Measurements from ENCODE around the gene ADAMTSL2.

ADAMTSL2 gene

DNA sequence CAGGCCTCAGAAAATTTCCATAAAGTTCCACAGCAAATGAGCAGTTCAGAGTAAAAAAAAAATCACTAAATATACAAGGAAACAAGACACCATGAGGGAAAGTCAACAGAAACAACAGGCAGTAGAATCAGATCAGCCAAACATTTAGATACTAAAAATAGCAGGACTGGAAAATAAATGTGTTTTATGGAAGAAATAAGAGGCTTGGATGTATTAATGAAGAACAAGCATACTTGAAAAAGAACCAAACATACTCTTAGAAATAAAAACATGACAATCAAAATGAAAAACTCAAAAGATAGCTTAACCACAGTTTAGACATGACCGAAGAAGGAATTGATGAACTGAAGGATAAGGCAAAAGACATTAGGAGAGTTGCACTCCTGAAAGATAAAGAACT, 32.4 kb upstream of the ADAMTSL2 start:
- DNase-seq: no peak

DNA sequence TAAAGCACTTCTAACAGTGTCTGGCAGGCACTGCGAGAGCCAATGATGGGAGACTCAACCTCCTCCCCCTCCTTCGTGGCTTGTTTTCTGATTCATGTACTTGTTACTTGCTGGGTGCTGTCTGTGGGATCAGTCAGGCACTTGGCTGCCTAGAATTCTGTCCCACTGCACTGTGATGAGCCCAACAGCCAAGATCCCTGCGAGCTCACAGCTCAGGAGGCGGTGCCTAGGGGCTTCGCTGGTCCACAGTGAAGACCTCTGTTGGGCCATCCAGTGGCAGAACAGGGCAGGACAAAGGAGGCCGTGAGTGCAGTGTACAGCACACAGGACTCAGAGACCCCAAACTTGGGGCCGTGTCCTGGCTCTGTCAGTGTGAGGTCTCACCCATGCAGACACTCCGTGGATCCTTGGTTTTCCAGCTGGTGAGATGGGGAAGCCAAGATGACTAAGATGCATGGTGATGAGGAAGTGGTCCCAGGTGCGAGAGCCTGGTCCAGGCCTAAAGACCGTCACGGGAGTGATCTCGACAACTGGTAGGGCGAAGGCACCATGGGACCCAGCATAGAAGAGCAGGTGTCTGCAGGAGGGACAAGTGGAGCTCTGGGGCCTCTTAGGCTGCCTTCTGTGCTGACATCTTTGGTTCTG, 29.2 kb upstream of the ADAMTSL2 start:
- DNase-seq: no peak

GRCh38 chr9:133505901-133506652, 28.4 kb upstream of the ADAMTSL2 start:
- DNase-seq: no peak

DNA sequence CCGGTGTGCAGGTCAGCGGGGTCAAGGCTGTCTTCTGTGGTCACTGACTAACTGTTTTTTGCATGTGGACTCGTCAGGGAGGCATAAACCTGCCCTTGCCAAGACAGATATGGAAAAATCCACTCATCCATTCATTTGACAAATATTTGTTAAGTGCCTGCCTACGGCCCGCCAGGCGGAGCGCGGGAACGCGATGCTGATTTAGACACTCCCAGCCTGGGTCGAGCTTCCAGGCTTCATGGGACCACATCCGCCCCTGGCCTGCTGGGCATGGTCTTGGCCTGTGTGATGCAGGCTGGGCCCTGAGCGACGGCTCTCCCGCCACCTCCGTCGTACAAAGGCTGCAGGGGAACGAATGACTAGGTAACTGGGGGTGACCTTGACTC, 27.9 kb upstream of the ADAMTSL2 start:
- no peak for DNase-seq

DNA sequence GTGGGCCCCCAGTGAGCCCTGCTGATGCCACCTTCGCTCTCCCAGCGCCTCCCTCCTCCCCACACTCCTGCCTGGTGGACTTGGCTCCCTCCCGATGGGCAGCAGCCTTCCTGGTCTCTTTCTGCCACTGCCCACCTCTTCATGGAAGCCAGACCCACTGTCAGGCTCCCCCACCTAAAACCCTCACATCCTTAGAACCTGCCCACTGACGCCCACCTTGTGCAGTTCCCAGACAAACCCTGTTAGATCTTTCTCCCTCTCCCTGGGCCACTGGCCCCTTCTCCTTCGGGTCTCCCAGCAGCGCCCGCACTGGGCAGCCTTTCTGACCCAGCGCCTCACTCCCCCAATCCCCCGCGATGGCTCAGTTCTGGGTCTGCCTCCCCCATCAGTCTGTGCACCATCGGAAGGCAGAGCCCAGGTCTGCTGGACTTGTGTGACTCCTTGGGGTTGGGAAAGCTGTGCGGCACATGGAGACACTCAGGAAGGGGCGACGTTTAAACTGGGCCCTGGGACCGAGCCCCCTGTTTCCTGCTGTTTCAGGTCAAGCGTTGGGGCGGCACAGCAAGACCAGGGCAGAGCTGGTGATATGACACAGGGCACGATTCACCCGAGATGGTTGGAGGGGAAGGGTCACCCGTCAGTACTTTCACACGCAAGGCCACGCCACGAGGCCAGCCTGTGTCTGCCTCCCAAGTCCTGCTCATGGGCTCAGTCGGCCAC, 27.1 kb upstream of the ADAMTSL2 start:
- DNase-seq: no peak

DNA sequence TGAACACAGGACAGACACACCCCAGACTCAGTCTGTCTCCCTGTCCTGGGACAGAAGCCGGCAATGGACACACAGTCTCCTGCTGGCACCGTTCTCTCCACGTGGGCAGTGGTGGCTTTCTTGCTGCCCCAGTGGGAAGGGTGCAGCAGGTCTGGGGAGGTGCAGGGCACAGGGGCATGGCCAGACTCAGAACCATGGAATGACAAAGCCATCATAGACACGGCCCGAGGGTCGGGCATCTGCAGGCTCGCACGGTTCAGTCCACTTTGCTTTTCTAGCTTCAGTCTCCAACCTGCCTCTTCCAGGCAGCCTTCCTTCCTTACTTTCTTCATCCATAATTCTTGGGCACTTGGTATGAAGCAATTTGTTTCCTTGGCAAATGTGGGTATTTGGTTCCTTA, 26.5 kb upstream of the ADAMTSL2 start:
- DNase-seq: no peak

DNA sequence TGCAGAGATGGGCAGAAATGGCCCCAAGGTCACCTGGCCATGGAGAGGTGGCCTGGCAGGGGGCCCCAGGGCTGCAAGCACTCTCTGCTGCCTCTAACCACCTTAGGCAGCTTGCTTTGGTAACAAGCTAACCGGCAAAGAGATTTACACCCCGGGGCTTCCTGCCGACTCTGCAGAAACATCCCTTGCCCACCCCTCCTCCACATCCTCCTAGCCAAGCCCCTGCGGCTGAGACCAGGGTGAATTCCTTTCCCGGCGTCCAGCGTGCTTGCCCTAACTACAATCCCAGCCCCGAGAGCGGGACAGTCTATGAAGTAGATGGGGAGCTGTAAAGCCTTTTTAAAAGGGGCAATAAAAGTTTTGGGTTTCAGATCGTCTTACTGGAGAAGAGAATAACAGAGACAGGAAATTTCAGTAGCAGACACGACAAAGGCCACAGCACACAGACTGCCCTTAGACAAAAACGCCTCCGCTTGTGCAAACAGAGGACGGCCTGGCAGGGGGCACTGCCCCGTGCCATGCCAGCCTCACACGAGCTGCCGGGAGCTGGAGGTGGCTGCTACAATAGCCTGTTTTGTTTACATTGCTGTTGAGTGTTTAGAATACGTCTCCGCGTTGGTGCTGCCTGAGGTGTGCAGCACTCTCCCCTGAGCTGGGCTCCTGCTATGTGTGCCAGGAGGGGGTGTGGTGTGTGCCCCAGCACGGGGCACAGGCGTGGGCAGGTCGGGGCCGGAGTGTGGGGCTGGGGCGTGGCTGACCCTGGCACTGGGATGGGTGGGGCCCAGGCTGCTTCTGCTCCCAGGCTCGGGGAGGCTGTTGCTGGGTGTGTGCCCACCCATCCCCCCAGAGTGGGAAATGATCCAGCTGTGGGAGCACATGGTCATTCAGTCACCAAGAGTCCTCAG, 25.1 kb upstream of the ADAMTSL2 start:
- no peak for DNase-seq

DNA sequence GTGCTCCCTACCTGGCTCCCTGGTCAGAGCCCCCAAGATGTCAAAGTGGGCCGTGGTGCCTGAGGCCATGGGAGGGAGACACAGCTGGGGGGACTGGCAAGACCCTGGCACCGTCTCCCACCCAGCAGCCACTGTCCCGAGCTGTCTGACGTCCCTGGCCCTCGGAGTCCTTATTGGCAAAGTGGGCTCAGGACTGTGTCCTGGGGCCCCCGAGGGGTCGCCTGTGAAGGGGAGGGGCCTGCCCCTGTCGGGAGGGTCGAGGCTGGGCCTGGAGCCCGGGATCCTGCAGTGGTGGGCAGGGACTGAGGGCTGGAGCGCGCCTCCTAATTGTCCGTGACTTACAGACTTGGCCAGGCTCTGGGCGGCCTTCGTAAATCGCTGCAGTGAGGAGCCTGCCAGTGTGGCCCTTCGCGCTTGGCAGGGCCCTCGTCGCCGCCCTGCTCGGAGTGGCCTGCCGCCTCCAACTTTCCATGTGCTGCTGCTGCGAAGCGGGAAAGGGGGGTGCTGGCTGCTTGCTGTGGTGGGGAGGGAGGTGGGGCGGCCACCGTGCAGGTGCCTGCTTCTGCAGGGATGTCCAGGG, 23.5 kb upstream of the ADAMTSL2 start:
- DNase-seq: no peak

GRCh38 chr9:133511607-133512006, 22.9 kb upstream of the ADAMTSL2 start:
- DNase-seq: no peak

DNA sequence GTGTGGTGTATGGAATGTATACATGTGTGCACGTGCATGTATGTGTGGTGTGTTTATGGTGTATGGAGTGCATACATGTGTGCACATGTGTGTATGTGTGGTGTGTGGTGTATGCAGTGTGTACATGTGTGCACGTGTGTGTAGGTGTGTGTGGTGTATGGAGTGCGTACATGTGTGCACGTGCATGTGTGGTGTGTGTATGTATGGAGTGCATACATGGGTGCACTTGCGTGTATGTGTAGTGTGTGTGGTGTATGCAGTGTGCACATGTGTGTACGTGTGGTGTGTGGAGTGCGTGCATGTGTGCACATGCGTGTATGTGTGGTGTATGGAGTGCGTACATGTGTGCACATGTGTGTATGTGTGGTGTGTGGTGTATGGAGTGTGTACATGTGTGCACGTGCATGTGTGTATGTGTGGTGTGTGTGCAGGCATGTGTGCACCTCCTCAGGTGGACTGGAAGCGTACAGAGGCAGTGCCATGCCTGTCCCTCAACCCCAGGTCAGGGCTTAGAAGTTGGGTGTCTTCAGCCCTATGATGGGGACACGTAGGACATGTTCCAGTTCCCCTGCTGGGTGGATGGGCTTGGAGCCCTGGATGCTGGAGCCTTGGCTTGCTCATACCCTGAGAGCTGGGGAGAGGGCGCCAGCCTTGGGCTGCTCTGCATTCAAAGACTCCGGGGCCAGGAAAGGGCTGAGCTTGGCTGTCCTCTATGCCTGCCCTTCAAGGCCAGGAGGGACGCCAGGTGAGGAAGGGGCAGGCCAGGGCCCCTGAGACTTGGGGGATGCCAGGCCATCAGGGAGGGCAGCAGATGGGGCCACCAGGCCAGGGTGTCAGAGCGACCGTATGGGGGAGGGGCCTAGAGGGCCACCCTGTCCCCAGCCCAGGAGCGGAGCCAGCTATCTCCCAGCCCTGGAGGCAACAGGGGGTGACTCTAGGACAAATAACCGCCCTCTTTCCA, 22.0 kb upstream of the ADAMTSL2 start:
- DNase-seq: no peak

DNA sequence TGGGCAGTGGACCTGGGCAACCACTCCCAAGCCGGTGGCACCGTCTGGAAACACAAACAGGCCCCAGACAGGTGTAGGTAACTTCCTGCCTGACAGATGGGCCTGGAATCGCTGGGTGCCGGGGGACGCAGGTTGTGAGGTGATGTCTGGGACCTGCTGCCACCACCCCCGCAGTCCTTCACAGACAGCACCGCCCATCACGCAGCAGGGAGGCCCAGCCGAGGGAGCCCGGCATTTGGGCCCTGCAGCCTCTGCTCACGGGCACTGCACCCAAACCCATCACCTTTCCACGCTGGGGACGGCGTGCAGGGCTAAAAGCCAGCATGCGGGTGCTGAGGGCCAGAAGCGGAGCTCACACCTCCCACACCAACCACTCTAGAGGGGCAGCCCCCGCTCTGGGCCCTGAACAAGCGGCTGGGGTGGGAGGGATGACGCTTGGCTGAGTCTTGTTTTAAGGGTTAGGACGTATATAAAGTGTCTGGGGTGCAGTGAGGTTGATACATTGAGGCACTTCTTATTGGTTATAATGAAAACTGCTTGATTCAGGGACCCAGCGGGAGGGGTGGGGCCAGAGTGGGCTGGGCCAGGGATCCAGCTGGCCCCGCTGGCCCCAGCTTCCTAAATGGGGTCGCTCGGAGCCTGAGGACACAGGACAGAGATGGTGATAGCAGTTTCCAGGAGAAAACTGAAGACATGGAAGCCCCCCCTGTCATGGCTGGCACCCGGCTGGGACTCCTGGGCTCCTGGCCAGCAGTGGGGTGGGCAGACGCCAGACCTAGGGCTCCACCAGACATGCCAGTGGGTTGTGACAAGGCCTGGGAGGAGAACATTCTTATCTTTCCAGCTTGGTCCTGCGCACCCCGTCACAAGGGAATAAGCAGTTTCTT, 21.0 kb upstream of the ADAMTSL2 start:
- no peak for DNase-seq

- no peak for DNase-seq
Observed at GRCh38 chr9:133514460-133515239, 19.9 kb upstream of the ADAMTSL2 start.

DNA sequence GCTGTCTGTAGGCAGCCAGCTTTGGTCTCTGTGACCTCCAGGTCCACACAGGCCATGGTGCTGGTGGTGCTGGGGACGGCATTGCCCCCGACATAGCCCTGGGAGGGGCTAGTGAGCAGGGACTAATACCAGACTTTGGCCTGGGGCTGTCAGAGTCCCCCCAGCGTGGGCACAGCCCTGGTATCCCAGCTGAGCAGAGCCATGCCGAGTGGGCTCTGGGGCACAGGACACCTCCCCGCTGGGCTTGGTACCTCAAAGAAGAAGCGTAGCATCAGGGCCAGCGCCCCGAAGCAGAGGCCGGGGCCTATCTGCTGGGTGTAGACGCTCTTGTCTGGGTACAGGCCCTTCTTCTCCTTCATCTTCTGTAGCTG, 19.3 kb upstream of the ADAMTSL2 start:
- no peak for DNase-seq

DNA sequence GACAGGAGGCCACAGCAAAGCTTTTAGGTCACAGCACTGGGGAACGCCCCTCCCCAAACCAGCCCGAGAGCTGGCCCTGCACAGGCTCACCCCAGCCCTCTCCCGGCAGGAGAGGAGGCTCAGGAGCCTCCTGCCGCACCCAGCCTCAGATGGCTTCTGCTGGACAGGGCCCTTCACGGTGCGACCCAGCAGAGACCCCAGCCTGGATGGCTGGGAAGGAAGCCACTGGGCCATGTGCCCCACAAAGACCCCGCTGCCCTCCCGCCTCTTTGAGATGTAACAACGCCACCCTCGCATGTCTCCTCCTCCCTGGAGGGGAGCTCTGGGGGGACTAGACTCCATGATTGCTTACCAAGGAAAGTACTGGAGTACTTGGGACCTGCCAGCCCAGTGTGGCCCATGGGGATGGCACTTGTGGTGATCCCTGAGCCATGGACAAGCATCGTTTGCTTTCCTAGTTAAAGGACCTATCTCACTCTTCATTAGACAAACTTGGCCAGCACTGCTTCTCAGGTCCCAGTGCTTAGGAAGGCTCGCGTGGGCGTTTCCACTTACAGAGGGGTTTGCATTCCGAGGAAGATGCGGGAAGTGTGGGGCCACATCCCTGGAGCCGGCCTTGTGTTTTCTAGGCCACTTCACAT, 18.8 kb upstream of the ADAMTSL2 start:
- DNase-seq: no peak

GRCh38 chr9:133516256-133516960, 18.1 kb upstream of the ADAMTSL2 start:
- DNase-seq: no peak

- DNase-seq: no peak
Observed at GRCh38 chr9:133516961-133517350, 17.5 kb upstream of the ADAMTSL2 start.

DNA sequence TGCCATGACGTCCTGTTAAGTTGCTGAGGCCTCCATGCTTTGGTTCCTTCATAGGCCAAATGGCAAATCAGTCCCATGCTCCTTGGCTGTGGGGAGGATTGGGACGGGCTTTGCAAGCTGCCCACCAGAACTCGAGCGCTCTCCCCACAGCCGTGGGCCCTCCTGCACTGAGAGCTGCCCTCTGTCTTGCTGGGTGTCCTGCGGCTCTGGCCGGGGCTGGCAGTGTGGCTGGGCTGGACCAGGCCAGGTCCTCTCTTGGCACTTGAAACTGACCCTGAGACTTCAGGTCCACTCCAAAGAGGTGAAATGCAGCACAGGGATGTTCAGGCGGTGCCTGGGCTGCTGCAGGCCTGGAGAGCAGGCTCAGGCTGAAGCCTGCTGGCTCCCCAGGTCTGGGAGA, 16.8 kb upstream of the ADAMTSL2 start:
- no peak for DNase-seq

GRCh38 chr9:133518200-133518599, 16.3 kb upstream of the ADAMTSL2 start:
- DNase-seq: no peak

Measured in stimulated activated naive CD4-positive, alpha-beta T cell treated with Interleukin-2 at 50 U/mL for 16 hours (primary cell).